ENCODE data around the gene SOX13. TPM values are rescaled to one million over a fixed set of nuclear protein-coding genes. Genes with fewer than 3 reads are reported as not detected.

Gene SOX13
- total and polyA plus RNA-seq, 3 donors from 2014 or later, result 17.8 to 33.4 (median 29.1) TPM

DNA sequence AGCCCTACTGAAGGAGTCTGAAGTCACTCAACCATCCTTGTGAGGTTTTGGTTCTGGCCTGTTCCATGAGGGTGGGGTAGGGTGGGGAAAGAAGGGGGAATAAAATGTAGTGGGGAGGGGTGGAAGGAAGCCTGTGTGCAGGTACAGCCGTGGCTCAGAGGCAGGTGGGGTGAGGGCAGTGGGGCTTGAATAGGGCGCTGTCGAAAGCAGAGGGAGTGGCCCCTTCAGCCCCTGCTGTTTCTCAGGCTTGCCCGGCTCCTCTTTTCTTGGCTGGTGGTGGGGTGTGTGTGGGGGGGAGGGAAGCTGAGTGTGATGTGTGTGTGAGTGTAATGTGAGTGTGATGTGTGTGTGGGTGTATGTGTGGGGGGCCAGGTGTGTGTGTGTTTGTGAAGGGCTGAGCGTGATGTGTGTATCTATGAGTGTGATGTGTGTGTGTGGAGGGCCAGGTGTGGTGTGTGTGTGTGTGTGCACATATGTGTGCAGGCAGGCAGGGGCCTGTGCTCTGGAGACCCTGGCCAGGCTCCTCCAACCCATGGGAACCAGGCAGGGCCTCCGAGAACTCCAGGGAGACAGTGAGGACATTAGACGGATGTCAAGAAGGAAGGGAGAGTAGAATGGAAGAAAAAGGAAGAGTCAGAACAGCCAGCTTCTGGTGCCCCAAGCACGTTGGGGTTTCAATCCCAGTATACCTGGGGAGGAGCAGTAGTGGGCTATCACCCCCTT, 9.0 kb downstream of the SOX13 start:
- no peak for DNase-seq
- whole genome bisulfite sequencing, 2 donors, result 79 to 85% methylated on average over 7 to 8 of the region's 8 CpGs
- Histone ChIP-seq H3K36me3 (ENCODE audit: low read depth, missing control alignments) (no peaks in the 10 kb centered on the region), H3K27ac (peak overlapping the region; percentile 20 to 31), H3K4me3 (no peak overlapping the region), H3K27me3 (no peaks in the 10 kb centered on the region), H3K4me1 (peaks cover 45% of the 10 kb centered on the region), H3K9me3 (no peaks in the 10 kb centered on the region)
- no peak for TF ChIP-seq POLR2A (IDR thresholded peaks at IDR 0.05)
- TF ChIP-seq, protein P1, sequence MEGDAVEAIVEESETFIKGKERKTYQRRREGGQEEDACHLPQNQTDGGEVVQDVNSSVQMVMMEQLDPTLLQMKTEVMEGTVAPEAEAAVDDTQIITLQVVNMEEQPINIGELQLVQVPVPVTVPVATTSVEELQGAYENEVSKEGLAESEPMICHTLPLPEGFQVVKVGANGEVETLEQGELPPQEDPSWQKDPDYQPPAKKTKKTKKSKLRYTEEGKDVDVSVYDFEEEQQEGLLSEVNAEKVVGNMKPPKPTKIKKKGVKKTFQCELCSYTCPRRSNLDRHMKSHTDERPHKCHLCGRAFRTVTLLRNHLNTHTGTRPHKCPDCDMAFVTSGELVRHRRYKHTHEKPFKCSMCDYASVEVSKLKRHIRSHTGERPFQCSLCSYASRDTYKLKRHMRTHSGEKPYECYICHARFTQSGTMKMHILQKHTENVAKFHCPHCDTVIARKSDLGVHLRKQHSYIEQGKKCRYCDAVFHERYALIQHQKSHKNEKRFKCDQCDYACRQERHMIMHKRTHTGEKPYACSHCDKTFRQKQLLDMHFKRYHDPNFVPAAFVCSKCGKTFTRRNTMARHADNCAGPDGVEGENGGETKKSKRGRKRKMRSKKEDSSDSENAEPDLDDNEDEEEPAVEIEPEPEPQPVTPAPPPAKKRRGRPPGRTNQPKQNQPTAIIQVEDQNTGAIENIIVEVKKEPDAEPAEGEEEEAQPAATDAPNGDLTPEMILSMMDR (IDR thresholded peaks at IDR 0.05), result no peak
- intact Hi-C loops (cut with DNase I; ENCODE audit: low total_unique reads), result no loop called here

DNA sequence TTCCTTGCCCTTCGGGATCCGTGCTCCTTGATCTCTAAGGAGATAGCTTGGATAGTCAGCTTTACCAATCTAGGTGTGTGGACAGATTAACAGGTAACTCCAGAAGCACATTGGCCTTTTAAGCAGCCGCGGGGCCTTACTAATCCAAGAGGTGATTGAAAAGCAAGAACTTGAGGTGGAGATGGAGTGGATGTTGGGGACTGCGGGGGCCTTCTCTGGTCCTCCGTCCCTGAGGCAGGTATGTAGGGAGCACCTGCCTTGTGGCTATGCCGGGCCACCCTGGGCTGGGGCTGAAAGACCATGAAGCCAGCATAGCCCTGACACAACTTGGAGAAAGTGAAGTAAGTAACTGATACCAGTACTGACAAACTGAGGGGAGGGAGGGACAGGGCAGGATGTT, 10.6 kb downstream of the SOX13 start:
- peak overlapping the region; percentile 36 to 62 for H3K27ac ChIP-seq
- no peak for DNase-seq
- no peak overlapping the region for H3K4me3 ChIP-seq
- TF ChIP-seq, protein P1 (IDR thresholded peaks at IDR 0.05), result no peak
- no peak for TF ChIP-seq POLR2A (IDR thresholded peaks at IDR 0.05)
- H3K4me1 ChIP-seq, result peaks cover 52% of the 10 kb centered on the region
- no peaks in the 10 kb centered on the region for H3K9me3 ChIP-seq
- H3K36me3 ChIP-seq (ENCODE audit: low read depth, missing control alignments), result no peaks in the 10 kb centered on the region
- 93 to 96% methylated on average over 7 of the region's 7 CpGs for WGBS, 2 donors
- no peaks in the 10 kb centered on the region for H3K27me3 ChIP-seq
- intact Hi-C loops (cut with DNase I; ENCODE audit: low total_unique reads), result no loop called here

DNA sequence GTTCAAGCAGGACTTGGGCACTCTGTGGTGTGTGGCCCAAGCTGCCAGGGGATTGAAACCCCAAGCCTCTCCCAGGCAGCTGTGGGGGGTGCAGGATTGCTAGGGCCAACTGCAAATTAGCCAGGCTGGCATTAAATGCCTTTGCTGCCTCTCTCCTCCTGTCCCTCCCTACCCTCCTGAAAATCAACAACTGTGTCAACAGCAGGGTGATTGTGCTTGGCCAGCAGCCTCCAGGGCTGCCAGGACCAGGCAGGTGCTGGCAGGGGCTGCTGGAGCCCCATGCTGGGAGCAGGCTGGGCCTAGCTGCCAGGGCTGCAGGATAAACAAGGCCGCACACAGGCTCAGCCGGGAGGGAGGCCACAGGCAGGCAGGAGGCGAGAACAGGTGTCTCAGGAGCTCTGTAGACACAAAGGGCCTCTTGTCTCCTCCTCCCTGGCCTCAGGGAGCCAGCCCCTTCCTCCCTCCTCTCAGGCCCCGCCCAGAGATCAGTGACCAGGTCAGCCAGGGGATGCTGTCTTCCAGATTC, 11.4 kb downstream of the SOX13 start:
- no peak overlapping the region for H3K4me3 ChIP-seq
- peak overlapping the region; percentile 36 to 62 for H3K27ac ChIP-seq
- 57 to 73% methylated on average over 3 to 4 of the region's 4 CpGs for WGBS, 2 donors
- H3K9me3 ChIP-seq, result no peaks in the 10 kb centered on the region
- no peaks in the 10 kb centered on the region for H3K27me3 ChIP-seq
- TF ChIP-seq, protein P1 (IDR thresholded peaks at IDR 0.05), result no peak
- TF ChIP-seq POLR2A (IDR thresholded peaks at IDR 0.05), result no peak
- intact Hi-C loops (cut with DNase I; ENCODE audit: low total_unique reads), result no loop called here
- peaks cover 54% of the 10 kb centered on the region for H3K4me1 ChIP-seq
- no peaks in the 10 kb centered on the region for H3K36me3 ChIP-seq (ENCODE audit: low read depth, missing control alignments)
- DNase-seq, result no peak

DNA sequence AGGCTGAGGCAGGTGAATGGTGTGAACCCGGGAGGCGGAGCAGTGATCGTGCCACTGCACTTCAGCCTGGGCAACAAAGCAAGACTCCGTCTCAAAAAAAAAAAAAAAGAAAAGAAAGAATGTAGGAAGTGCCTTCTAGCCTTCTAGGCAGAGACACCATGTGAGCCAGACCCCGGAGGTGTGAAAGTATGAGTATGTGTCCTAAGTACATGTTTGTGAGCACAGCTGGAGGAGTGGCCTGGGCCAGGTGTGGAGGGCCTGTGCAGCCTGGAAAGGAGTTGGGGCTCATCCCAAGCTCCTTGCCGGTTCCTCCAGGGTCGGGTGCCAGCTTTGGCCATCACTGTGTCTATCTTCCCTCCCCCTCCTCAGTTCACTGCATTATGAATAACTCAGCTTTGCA, 13.0 kb downstream of the SOX13 start:
- no peak for DNase-seq
- Histone ChIP-seq H3K27ac (peak overlapping the region in 1 of 2 donors; percentile 62), H3K4me3 (no peak overlapping the region), H3K9me3 (no peaks in the 10 kb centered on the region), H3K4me1 (peaks cover 57% of the 10 kb centered on the region), H3K27me3 (no peaks in the 10 kb centered on the region), H3K36me3 (ENCODE audit: low read depth, missing control alignments) (no peaks in the 10 kb centered on the region)
- WGBS, 2 donors, result 78 to 86% methylated on average over 7 of the region's 7 CpGs
- no peak for TF ChIP-seq POLR2A (IDR thresholded peaks at IDR 0.05)
- TF ChIP-seq, protein P1 (IDR thresholded peaks at IDR 0.05), result no peak
- intact Hi-C loops (cut with DNase I; ENCODE audit: low total_unique reads), result no loop called here
